Stimulated activated CD4-positive, alpha-beta T cell treated with anti-CD3 and anti-CD28 coated beads, TNF-alpha, amount 100 ng/mL, for 4 hours (primary cell): ENCODE data around the gene PDZD2.
"Not testable (repeated sequence)": the region's sequence is repeated elsewhere in the genome, so short reads cannot be mapped to it uniquely, and the experiment has no call there.

Experiments
- DNase-seq, 3 experiments: peaks; one replicate each; pipeline ENCODE4 v3.0.0-alpha.2; 2020; ENCODE audit warnings: low read depth in 3 of 3

PDZD2 gene

GRCh38 chr5:31638748-31639418 lies at the start of gene PDZD2:
TSS of gene PDZD2 (plus strand) at chr5:31639131.
- DNase-seq, result peak; percentile 67 to 73 (median 68)

- DNase-seq, result no peak
Observed at GRCh38 chr5:31593665-31594064, 45.3 kb upstream of the PDZD2 start.

- no peak for DNase-seq
Observed at GRCh38 chr5:31596354-31596753, 42.6 kb upstream of the PDZD2 start.

GRCh38 chr5:31598640-31599611 lies 40.0 kb upstream of the PDZD2 start:
- no peak for DNase-seq

- not testable (repeated sequence) for DNase-seq
Observed at GRCh38 chr5:31602305-31602704, 36.6 kb upstream of the PDZD2 start.

- DNase-seq, result no peak
Observed at GRCh38 chr5:31604240-31604639, 34.7 kb upstream of the PDZD2 start.

- no peak for DNase-seq
Observed at GRCh38 chr5:31604644-31605043, 34.3 kb upstream of the PDZD2 start.

- DNase-seq, result no peak
Observed at GRCh38 chr5:31605920-31606319, 33.0 kb upstream of the PDZD2 start.

GRCh38 chr5:31607546-31607945 lies 31.4 kb upstream of the PDZD2 start:
- DNase-seq, result no peak

GRCh38 chr5:31611002-31611401 lies 27.9 kb upstream of the PDZD2 start:
- DNase-seq, result no peak

GRCh38 chr5:31613651-31614050 lies 25.3 kb upstream of the PDZD2 start:
- DNase-seq, result no peak

- DNase-seq, result no peak
Observed at GRCh38 chr5:31614151-31615020, 24.5 kb upstream of the PDZD2 start.

GRCh38 chr5:31617867-31618266 lies 21.1 kb upstream of the PDZD2 start:
- DNase-seq, result no peak

- DNase-seq, result no peak
Observed at GRCh38 chr5:31620026-31620425, 18.9 kb upstream of the PDZD2 start.

- DNase-seq, result no peak
Observed at GRCh38 chr5:31623249-31623648, 15.7 kb upstream of the PDZD2 start.

- no peak for DNase-seq
Observed at GRCh38 chr5:31625394-31625793, 13.5 kb upstream of the PDZD2 start.

- no peak for DNase-seq
Observed at GRCh38 chr5:31626156-31626555, 12.8 kb upstream of the PDZD2 start.

GRCh38 chr5:31626604-31627234 lies 12.2 kb upstream of the PDZD2 start:
- no peak for DNase-seq

GRCh38 chr5:31630931-31631330 lies 8.0 kb upstream of the PDZD2 start:
- no peak for DNase-seq

- DNase-seq, result no peak
Observed at GRCh38 chr5:31632460-31632859, 6.5 kb upstream of the PDZD2 start.

- no peak for DNase-seq
Observed at GRCh38 chr5:31635446-31635845, 3.5 kb upstream of the PDZD2 start.

- DNase-seq, result no peak
Observed at GRCh38 chr5:31637851-31638250, 1.1 kb upstream of the PDZD2 start.
